Measurements from ENCODE around the gene MRPL41. TPM values are rescaled to one million over a fixed set of nuclear protein-coding genes. Genes with fewer than 3 reads are reported as not detected.
A peak's percentile ranks its signal among the peaks of the same experiment; 100 is the strongest.

Gene MRPL41
- total and polyA plus RNA-seq, 2 of the 13 experiments (the other 11 are each of a cell fraction or from before 2014, with no cell fraction given) = 20.9 to 54.0 TPM

- TF ChIP-seq ZNF512B (CRISPR knock-in tag; IDR thresholded peaks at IDR 0.05; ENCODE audit: borderline replicate concordance) (no peak), LCORL (IDR thresholded peaks at IDR 0.05) (no peak), LCORL (CRISPR knock-in tag; IDR thresholded peaks at IDR 0.05) (no peak), FOXP1 (IDR thresholded peaks at IDR 0.05) (no peak), FOXP1 (CRISPR knock-in tag; IDR thresholded peaks at IDR 0.05) (0 out of 2 replicates have a peak, but pooled peaks have one; percentile 13), FOXA1 (IDR thresholded peaks at IDR 0.05) (no peak), FOXA1 (CRISPR knock-in tag; IDR thresholded peaks at IDR 0.05) (peak; percentile 94), ZNF788 (CRISPR knock-in tag; IDR thresholded peaks at IDR 0.05; ENCODE audit: borderline replicate concordance) (no peak; the same call in 1 of the 2 replicates), ZBED4 (CRISPR knock-in tag; IDR thresholded peaks at IDR 0.05; ENCODE audit: borderline replicate concordance) (peak; percentile 53; the same call in 1 of the 2 replicates), YEATS2 (CRISPR knock-in tag; IDR thresholded peaks at IDR 0.05; ENCODE audit: borderline replicate concordance) (no peak), BCL3 (CRISPR knock-in tag; IDR thresholded peaks at IDR 0.05) (no peak), RORA (CRISPR knock-in tag; IDR thresholded peaks at IDR 0.05) (no peak), BRF2 (CRISPR knock-in tag; IDR thresholded peaks at IDR 0.05) (no peak), ETV5 (CRISPR knock-in tag; IDR thresholded peaks at IDR 0.05; ENCODE audit: borderline replicate concordance) (peak; percentile 63), ETV6 (CRISPR knock-in tag; conservative IDR thresholded peaks at IDR 0.05) (no peak), HMGXB3 (CRISPR knock-in tag; IDR thresholded peaks at IDR 0.05; ENCODE audit: borderline replicate concordance) (peak; percentile 29; the same call in 1 of the 2 replicates), ZNF383 (CRISPR knock-in tag; IDR thresholded peaks at IDR 0.05; ENCODE audit: borderline replicate concordance) (no peak), BCL6 (CRISPR knock-in tag; IDR thresholded peaks at IDR 0.05) (no peak)
Measured at GRCh38 chr9:137550231-137550621, 1.5 kb upstream of the MRPL41 start, which contains the start of gene PNPLA7 (continued).

All from HepG2 (cell line).